Mesendoderm (in vitro differentiated cells): ENCODE data around the gene RBM4B.

ENCODE experiments used
- DNase-seq: peaks from one replicate; pipeline ENCODE4 v3.0.0; 2013
- H2AK5ac ChIP-seq: 2 replicates; pipeline ENCODE4 v1.6.1; 2013; ENCODE audit warnings: low read length, inconsistent platforms
- H2BK120ac ChIP-seq: 2 replicates; pipeline ENCODE4 v1.6.1; 2013; ENCODE audit warnings: low read depth, mild to moderate bottlenecking, low read length, moderate library complexity, mixed read lengths
- H2BK15ac ChIP-seq: replicated peaks from 2 replicates; pipeline ENCODE4 v1.6.1; 2013; ENCODE audit warnings: low read depth, mild to moderate bottlenecking, moderate library complexity
- H2BK5ac ChIP-seq: 2 replicates; pipeline ENCODE4 v1.6.1; 2013; ENCODE audit warnings: low read length, inconsistent platforms
- H3K18ac ChIP-seq: 2 replicates; pipeline ENCODE4 v1.6.1; 2013; ENCODE audit warnings: mild to moderate bottlenecking, low read length, mixed read lengths
- H3K23ac ChIP-seq: one replicate; pipeline ENCODE4 v1.6.1; 2013; ENCODE audit warnings: low read length
- H3K27ac ChIP-seq: 2 replicates; pipeline ENCODE4 v1.5.1; 2013; ENCODE audit warnings: low read depth, mild to moderate bottlenecking, inconsistent platforms, low read length, moderate library complexity
- H3K27me3 ChIP-seq: 2 replicates; pipeline ENCODE4 v1.6.1; 2013; ENCODE audit warnings: low read length, control low read depth, mild to moderate bottlenecking, inconsistent platforms; ENCODE audit not compliant: insufficient read depth, poor library complexity
- H3K36me3 ChIP-seq: 2 replicates; pipeline ENCODE4 v1.6.1; 2013; ENCODE audit warnings: low read length, inconsistent platforms; ENCODE audit not compliant: control insufficient read depth, insufficient read depth
- H3K4ac ChIP-seq: one replicate; pipeline ENCODE4 v1.6.1; 2013; ENCODE audit warnings: low read depth, mild to moderate bottlenecking, low read length, moderate library complexity
- H3K4me1 ChIP-seq: 2 replicates; pipeline ENCODE4 v1.6.1; 2013; ENCODE audit warnings: low read depth, low read length, inconsistent platforms; ENCODE audit not compliant: control insufficient read depth
- H3K4me2 ChIP-seq: 2 replicates; pipeline ENCODE4 v1.6.1; 2013; ENCODE audit warnings: low read length
- H3K4me3 ChIP-seq: 2 replicates; pipeline ENCODE4 v1.5.1; 2013; ENCODE audit warnings: mild to moderate bottlenecking, low read length
- H3K56ac ChIP-seq: one replicate; pipeline ENCODE4 v1.6.1; 2013; ENCODE audit warnings: low read length
- H3K79me1 ChIP-seq: 2 replicates; pipeline ENCODE4 v1.6.1; 2013; ENCODE audit warnings: low read length, inconsistent platforms
- H3K79me2 ChIP-seq: 2 replicates; pipeline ENCODE4 v1.6.1; 2013; ENCODE audit warnings: mild to moderate bottlenecking, low read length; ENCODE audit not compliant: control insufficient read depth, insufficient read depth
- H3K9ac ChIP-seq: 2 replicates; pipeline ENCODE4 v1.6.1; 2013; ENCODE audit warnings: low read length, inconsistent platforms
- H4K5ac ChIP-seq: one replicate; pipeline ENCODE4 v1.6.1; 2013; ENCODE audit warnings: low read length
- H4K8ac ChIP-seq: one replicate; pipeline ENCODE4 v1.6.1; 2013; ENCODE audit warnings: low read depth, mild to moderate bottlenecking, control low read depth, low read length, moderate library complexity
- WGBS: extraction: QIAGEN DNeasy Blood & Tissue Kit; methylation state at CpG from one replicate; pipeline ENCODE4 v1.1.7; 2013; ENCODE audit warnings: low lambda C conversion rate, missing lambda C conversion rate; ENCODE audit not compliant: insufficient coverage; ENCODE audit errors: extremely low coverage; 5-methylcytosine and 5-hydroxymethylcytosine counted together

Gene RBM4B

DNA sequence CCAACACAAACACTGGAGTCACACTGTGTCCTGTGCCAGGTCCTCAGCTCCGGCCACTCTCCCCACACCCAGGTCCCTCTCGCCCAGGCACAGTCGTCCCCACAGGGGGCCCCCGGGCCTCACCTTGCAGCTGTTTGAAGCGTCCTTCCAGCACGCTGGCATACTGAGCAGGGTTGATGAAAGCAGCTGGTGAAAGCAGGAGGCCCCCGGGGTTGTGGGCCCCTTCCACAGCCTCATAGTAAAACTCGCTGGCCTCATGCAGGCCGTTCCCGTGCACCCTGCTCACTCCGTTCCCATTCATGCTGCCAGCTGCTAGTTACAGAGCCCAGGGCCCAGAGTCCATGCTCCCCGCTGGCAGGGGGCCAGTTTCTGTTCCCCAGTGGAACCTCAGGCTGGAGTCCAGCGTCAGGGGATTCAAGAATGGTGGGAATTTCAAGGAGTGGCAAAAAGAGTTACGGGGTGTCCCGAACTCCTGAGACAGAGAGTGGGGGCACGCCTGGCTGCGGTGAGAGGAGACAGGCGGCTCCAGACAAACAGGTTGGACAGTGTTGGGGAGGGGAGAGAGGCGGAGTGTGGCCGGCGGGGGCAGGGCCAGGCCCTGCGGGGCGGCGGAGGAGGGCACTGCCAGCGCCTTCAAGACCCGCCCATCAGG lies 40.8 kb upstream of the RBM4B start:
- Histone ChIP-seq H3K36me3 (peaks cover 7% of the 10 kb centered on the region), H3K56ac (no peak overlapping the region), H3K79me1 (no peaks in the 10 kb centered on the region), H3K4me2 (no peak overlapping the region), H3K4ac (no peak overlapping the region), H2AK5ac (no peak overlapping the region), H3K23ac (no peak overlapping the region), H2BK120ac (no peak overlapping the region), H3K9ac (peak overlapping the region; percentile 5), H3K27ac (no peak overlapping the region), H2BK5ac (no peak overlapping the region), H3K79me2 (no peaks in the 10 kb centered on the region), H3K4me3 (no peak overlapping the region), H3K4me1 (no peaks in the 10 kb centered on the region), H4K5ac (no peak overlapping the region), H2BK15ac (no peak overlapping the region), H3K18ac (no peak overlapping the region), H3K27me3 (no peaks in the 10 kb centered on the region), H4K8ac (no peak overlapping the region)
- no CpG with 5 or more reads among the region's 26 CpGs for WGBS
- DNase-seq: no peak

GRCh38 chr11:66717925-66718319 lies 40.2 kb upstream of the RBM4B start:
- Histone ChIP-seq H3K27me3 (no peaks in the 10 kb centered on the region), H3K18ac (no peak overlapping the region), H3K4me1 (no peaks in the 10 kb centered on the region), H3K4me3 (no peak overlapping the region), H3K9ac (no peak overlapping the region), H3K23ac (no peak overlapping the region), H3K4ac (no peak overlapping the region), H4K5ac (no peak overlapping the region), H3K79me2 (no peaks in the 10 kb centered on the region), H2BK5ac (no peak overlapping the region), H3K79me1 (no peaks in the 10 kb centered on the region), H2BK120ac (no peak overlapping the region), H3K27ac (no peak overlapping the region), H2BK15ac (no peak overlapping the region), H3K4me2 (no peak overlapping the region), H3K56ac (no peak overlapping the region), H3K36me3 (peaks cover 8% of the 10 kb centered on the region), H4K8ac (no peak overlapping the region), H2AK5ac (no peak overlapping the region)
- DNase-seq: no peak
- no CpG with 5 or more reads among the region's 14 CpGs for WGBS

- H3K27ac ChIP-seq: no peak overlapping the region
- H3K4me3 ChIP-seq: no peak overlapping the region
- no peaks in the 10 kb centered on the region for H3K79me1 ChIP-seq
- H3K18ac ChIP-seq: no peak overlapping the region
- H3K27me3 ChIP-seq: no peaks in the 10 kb centered on the region
- peaks cover 10% of the 10 kb centered on the region for H3K36me3 ChIP-seq
- no CpG with 5 or more reads among the region's 3 CpGs for WGBS
- no peak overlapping the region for H2BK15ac ChIP-seq
- H4K5ac ChIP-seq: no peak overlapping the region
- no peaks in the 10 kb centered on the region for H3K79me2 ChIP-seq
- no peak overlapping the region for H3K4ac ChIP-seq
- DNase-seq: no peak
- H2AK5ac ChIP-seq: no peak overlapping the region
- H3K4me2 ChIP-seq: no peak overlapping the region
- no peak overlapping the region for H3K9ac ChIP-seq
- no peak overlapping the region for H4K8ac ChIP-seq
- no peak overlapping the region for H2BK120ac ChIP-seq
- H2BK5ac ChIP-seq: no peak overlapping the region
- H3K4me1 ChIP-seq: no peaks in the 10 kb centered on the region
- no peak overlapping the region for H3K56ac ChIP-seq
- H3K23ac ChIP-seq: no peak overlapping the region
Measured at GRCh38 chr11:66716996-66717395, 39.3 kb upstream of the RBM4B start.

- peaks cover 10% of the 10 kb centered on the region for H3K36me3 ChIP-seq
- H2BK5ac ChIP-seq: no peak overlapping the region
Measured at GRCh38 chr11:66715346-66716085, 37.8 kb upstream of the RBM4B start.

DNA sequence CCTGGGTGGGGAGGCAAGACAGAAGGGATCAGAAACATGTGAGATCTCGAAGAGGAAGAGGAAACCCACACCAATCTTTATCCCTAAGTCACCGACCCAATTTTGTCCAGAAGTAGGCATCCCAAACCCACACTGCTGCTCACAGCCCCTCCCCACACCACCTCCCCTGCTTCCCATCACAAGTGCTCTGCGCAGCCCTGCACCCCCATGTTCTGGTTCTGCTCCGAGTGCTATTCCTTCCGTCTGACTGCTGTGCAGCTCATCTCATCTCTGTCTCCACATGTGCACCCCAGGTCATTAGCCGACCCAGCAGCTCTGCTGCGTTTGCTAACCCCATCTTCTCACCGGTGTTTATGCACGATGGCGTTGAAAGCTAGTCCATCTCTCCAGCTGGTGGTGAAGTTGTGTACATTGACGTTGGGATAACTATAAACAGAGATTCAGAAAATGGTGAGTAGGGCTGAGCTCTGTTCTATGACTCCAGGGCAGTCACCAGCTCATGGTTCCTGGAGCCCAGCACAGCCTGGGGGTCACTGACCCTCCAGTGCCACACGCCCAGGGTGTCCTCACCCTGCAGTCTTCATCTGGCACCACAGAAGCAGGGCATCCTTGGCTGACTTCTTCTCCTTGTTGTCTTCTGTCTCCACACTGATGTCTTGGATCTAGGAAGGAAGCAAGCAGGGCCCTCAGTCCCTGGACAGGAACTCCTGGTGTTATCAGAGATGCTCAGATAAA lies 36.2 kb upstream of the RBM4B start:
- Histone ChIP-seq H3K79me1 (no peaks in the 10 kb centered on the region), H3K4me3 (no peak overlapping the region), H3K36me3 (peaks cover 12% of the 10 kb centered on the region), H3K56ac (no peak overlapping the region), H3K79me2 (no peaks in the 10 kb centered on the region), H3K4ac (no peak overlapping the region), H3K4me2 (no peak overlapping the region), H3K18ac (no peak overlapping the region), H2BK5ac (no peak overlapping the region), H3K27ac (no peak overlapping the region), H3K4me1 (no peaks in the 10 kb centered on the region), H3K27me3 (no peaks in the 10 kb centered on the region), H4K5ac (no peak overlapping the region), H3K23ac (no peak overlapping the region), H2BK120ac (no peak overlapping the region), H2AK5ac (no peak overlapping the region), H3K9ac (no peak overlapping the region), H4K8ac (no peak overlapping the region), H2BK15ac (no peak overlapping the region)
- no peak for DNase-seq
- no CpG with 5 or more reads among the region's 12 CpGs for WGBS

More at GRCh38 chr11:66715346-66716085, 37.8 kb upstream of the RBM4B start:
- Histone ChIP-seq H3K79me1 (no peaks in the 10 kb centered on the region), H3K18ac (no peak overlapping the region), H4K5ac (no peak overlapping the region), H3K27me3 (no peaks in the 10 kb centered on the region), H3K9ac (no peak overlapping the region), H3K4me2 (no peak overlapping the region), H2AK5ac (no peak overlapping the region), H2BK120ac (no peak overlapping the region), H2BK15ac (no peak overlapping the region), H3K79me2 (no peaks in the 10 kb centered on the region), H3K4me3 (no peak overlapping the region), H3K4ac (no peak overlapping the region), H3K4me1 (no peaks in the 10 kb centered on the region), H3K27ac (no peak overlapping the region), H3K23ac (no peak overlapping the region), H3K56ac (no peak overlapping the region), H4K8ac (no peak overlapping the region)
- no peak for DNase-seq
- WGBS: no CpG with 5 or more reads among the region's 19 CpGs
